Caco-2 (cell line): ENCODE results near the gene KDM4B. TPM values are rescaled to one million over a fixed set of nuclear protein-coding genes. Genes with fewer than 3 reads are reported as not detected.
"Not testable (repeated sequence)": the region's sequence is repeated elsewhere in the genome, so short reads cannot be mapped to it uniquely, and the experiment has no call there.

Source experiments
- BruUV-seq: library from RNA; stranded (reverse); fragments of 400-500 nt; replicated peaks from 2 replicates; lab custom pipeline; 2021; lab: Mats Ljungman, UMichigan
- CTCF ChIA-PET: fragments of 300-600 bp; sonication (Branson Sonifier 250); formaldehyde crosslinking; loops from one replicate; lab custom pipeline; 2022; ENCODE audit warnings: antibody characterized with exemption; lab: Charles Lee
- POLR2A ChIA-PET: fragments of 300-600 bp; sonication (Branson Sonifier 250); formaldehyde crosslinking; loops from one replicate; lab custom pipeline; 2022; ENCODE audit warnings: antibody characterized with exemption; lab: Charles Lee
- DNase-seq, 2 experiments: peaks; one replicate each; pipeline versions ENCODE4 v3.0.0 to v3.0.0-alpha.2; 2020 to 2022
- H3K27me3 ChIP-seq: replicated peaks from 2 replicates; pipeline ENCODE4 v1.6.0; 2011; ENCODE audit warnings: low read length; ENCODE audit not compliant: control insufficient read depth, insufficient read depth
- H3K36me3 ChIP-seq: 2 replicates; pipeline ENCODE4 v1.5.1; 2011; ENCODE audit warnings: low read length; ENCODE audit not compliant: control insufficient read depth, insufficient read depth
- H3K4me1 ChIP-seq: fragments of 250-450 bp; sonication (Bioruptor Pico); 2 replicates; pipeline ENCODE4 v1.5.1; 2020; ENCODE audit warnings: mild to moderate bottlenecking
- H3K4me3 ChIP-seq: 2 replicates; pipeline ENCODE4 v1.5.1; 2011; ENCODE audit warnings: low read depth, mild to moderate bottlenecking, control low read depth, low read length
- H3K9me3 ChIP-seq: fragments of 250-450 bp; sonication (Bioruptor Pico); 2 replicates; pipeline ENCODE4 v1.5.1; 2020; ENCODE audit warnings: mild to moderate bottlenecking, moderate library complexity
- H3K27ac Mint-ChIP-seq: one replicate; pipeline ENCODE4 v1.8.0; 2022; ENCODE audit warnings: mixed read lengths; ENCODE audit not compliant: unreplicated experiment
- H3K27me3 Mint-ChIP-seq: one replicate; pipeline ENCODE4 v1.8.0; 2022; ENCODE audit warnings: mixed read lengths; ENCODE audit not compliant: insufficient read depth, unreplicated experiment
- H3K36me3 Mint-ChIP-seq: one replicate; pipeline ENCODE4 v1.8.0; 2022; ENCODE audit warnings: mild to moderate bottlenecking, mixed read lengths; ENCODE audit not compliant: insufficient read depth, unreplicated experiment
- H3K4me1 Mint-ChIP-seq: one replicate; pipeline ENCODE4 v1.8.0; 2022; ENCODE audit warnings: low read depth, mixed read lengths; ENCODE audit not compliant: unreplicated experiment
- H3K4me3 Mint-ChIP-seq: one replicate; pipeline ENCODE4 v1.8.0; 2022; ENCODE audit warnings: mild to moderate bottlenecking, moderate library complexity, mixed read lengths; ENCODE audit not compliant: unreplicated experiment
- H3K9me3 Mint-ChIP-seq: one replicate; pipeline ENCODE4 v1.8.0; 2022; ENCODE audit warnings: mixed read lengths; ENCODE audit not compliant: unreplicated experiment
- intact Hi-C: fragments of 100-400 bp; cut with micrococcal nuclease; formaldehyde crosslinking; loops from one replicate; pipeline ENCODE4 v1.10.0; 2022; ENCODE audit not compliant: unreplicated experiment
- total RNA-seq: library from RNA; stranded (reverse); gene quantifications from 2 replicates; pipeline ENCODE4 v1.2.3, GENCODE V29; 2022
- TF ChIP-seq, protein P1 (sequence below), 2 experiments: fragments of 200-600 bp in 1 of 2; IDR thresholded peaks; 1 replicate in 1 of 2; 2 replicates in 1 of 2; pipeline versions ENCODE4 v1.5.1 to v1.8.0; 2011 to 2022; ENCODE audit warnings: antibody characterized with exemption in 1 of 2, control low read depth in 1 of 2, inconsistent platforms in 1 of 2, low read depth in 1 of 2, low read length in 1 of 2, mild to moderate bottlenecking in 1 of 2, moderate library complexity in 1 of 2; ENCODE audit not compliant: insufficient read depth in 1 of 2, severe bottlenecking in 1 of 2, unreplicated experiment in 1 of 2

Gene KDM4B
- total RNA-seq, 1 experiment from 2014 or later, result 27.4 TPM

DNA sequence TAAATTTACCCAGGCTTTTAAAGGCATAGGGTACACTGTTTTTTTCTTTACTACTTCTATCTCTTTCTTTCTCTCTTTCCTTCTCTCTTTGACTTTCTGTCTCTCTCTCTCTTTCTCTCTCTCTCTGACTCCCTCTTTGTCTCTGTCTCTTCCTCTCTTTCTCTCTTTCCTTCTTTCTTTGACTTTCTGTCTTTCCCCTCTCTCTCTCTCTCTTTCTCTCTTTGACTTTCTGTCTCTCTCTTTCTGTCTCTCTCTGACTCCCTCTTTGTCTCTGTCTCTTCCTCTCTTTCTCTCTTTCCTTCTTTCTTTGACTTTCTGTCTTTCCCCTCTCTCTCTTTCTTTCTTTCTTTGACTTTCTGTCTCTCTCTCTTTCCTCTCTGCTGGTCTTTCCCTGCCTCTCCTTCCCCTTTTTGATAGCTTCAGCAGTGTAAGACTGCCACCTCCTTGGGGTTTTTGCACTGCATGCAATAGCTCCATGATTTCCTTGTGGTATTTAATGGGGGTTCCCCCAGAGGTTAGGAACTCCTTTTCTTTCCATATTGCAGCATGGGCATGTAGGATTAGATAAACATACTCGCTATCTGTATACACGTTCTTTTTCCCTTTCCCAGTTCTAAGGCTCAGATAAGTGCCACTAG, 191.4 kb downstream of the KDM4B start:
- H3K27me3 Mint-ChIP-seq, intact Hi-C loops, CTCF ChIA-PET, H3K9me3 ChIP-seq, POLR2A ChIA-PET, BruUV-seq, H3K4me3 Mint-ChIP-seq, H3K36me3 Mint-ChIP-seq, H3K4me3 ChIP-seq, H3K4me1 Mint-ChIP-seq, H3K36me3 ChIP-seq, H3K4me1 ChIP-seq, H3K27me3 ChIP-seq, H3K27ac Mint-ChIP-seq, DNase-seq: not testable (repeated sequence)
- peaks cover 11% of the 10 kb centered on the region for H3K9me3 Mint-ChIP-seq

DNA sequence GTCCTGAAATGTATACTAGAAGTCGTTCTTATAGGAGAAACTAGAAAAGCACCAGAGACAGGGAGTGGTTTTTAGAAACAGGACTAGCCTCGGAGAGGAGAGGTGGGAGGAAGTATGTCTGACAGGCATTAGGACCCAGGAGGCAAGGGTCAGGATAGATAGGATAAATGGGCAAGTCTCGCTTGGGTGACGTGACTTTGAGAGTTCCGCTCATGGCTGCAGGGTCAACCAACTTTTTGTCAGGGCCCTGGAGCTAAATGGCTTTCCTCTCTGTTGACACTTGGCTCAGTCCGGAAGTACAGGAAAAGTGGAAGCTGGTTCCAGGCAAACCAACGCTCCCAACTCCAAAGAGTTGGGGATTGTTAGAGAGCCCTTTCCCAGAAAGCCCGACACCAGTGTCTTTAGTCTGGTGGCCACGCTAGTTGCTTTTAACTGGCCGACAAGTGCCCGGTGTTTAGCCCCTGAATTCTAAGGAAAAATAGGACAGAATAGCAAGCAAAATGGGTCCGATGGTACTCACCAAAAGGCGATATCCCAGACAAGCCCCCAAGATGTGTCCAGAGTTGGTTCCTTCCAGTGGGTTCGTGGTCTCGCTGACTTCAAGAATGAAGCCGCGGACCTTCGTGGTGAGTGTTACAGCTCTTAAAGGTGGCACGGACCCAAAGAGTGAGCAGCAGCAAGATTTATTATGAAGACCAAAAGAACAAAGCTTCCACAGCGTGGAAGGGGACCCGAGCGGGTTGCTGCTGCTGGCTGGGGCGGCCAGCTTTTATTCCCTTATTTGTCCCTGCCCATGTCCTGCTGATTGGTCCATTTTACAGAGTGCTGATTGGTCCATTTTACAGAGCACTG, 196.2 kb downstream of the KDM4B start:
- H3K36me3 ChIP-seq, H3K4me1 ChIP-seq, H3K4me3 Mint-ChIP-seq, H3K4me1 Mint-ChIP-seq, H3K9me3 ChIP-seq, BruUV-seq, DNase-seq, intact Hi-C loops, H3K4me3 ChIP-seq, CTCF ChIA-PET, H3K27me3 Mint-ChIP-seq, H3K27me3 ChIP-seq, H3K27ac Mint-ChIP-seq, H3K36me3 Mint-ChIP-seq, POLR2A ChIA-PET: not testable (repeated sequence)
- H3K9me3 Mint-ChIP-seq, result peaks cover 13% of the 10 kb centered on the region

DNA sequence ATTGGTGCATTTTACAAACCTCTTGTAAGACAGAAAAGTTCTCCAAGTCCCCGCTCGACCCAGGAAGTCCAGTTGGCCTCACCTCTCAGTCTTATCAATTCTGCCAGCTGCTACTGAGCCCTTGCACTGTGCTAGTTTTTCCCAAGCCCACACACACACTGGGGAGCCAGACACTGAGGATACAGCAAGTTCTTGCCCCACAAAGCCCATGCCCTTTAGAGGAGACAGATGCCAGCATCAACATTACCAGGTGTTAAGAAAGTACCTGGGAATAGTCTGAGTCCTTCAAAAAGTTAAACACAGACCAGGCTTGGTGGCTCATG, 196.7 kb downstream of the KDM4B start:
- H3K4me3 Mint-ChIP-seq, result no peak overlapping the region
- POLR2A ChIA-PET, result no interaction called here
- CTCF ChIA-PET, result no interaction called here
- H3K9me3 ChIP-seq, result no peaks in the 10 kb centered on the region
- no peak overlapping the region for H3K27ac Mint-ChIP-seq
- peaks cover 9% of the 10 kb centered on the region for H3K4me1 Mint-ChIP-seq
- no peaks in the 10 kb centered on the region for H3K4me1 ChIP-seq
- intact Hi-C loops, result no loop called here
- no peak overlapping the region for H3K4me3 ChIP-seq
- no peak for DNase-seq
- no peaks in the 10 kb centered on the region for H3K36me3 ChIP-seq
- no TSS peak for BruUV-seq
- TF ChIP-seq, protein P1, sequence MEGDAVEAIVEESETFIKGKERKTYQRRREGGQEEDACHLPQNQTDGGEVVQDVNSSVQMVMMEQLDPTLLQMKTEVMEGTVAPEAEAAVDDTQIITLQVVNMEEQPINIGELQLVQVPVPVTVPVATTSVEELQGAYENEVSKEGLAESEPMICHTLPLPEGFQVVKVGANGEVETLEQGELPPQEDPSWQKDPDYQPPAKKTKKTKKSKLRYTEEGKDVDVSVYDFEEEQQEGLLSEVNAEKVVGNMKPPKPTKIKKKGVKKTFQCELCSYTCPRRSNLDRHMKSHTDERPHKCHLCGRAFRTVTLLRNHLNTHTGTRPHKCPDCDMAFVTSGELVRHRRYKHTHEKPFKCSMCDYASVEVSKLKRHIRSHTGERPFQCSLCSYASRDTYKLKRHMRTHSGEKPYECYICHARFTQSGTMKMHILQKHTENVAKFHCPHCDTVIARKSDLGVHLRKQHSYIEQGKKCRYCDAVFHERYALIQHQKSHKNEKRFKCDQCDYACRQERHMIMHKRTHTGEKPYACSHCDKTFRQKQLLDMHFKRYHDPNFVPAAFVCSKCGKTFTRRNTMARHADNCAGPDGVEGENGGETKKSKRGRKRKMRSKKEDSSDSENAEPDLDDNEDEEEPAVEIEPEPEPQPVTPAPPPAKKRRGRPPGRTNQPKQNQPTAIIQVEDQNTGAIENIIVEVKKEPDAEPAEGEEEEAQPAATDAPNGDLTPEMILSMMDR (IDR thresholded peaks at IDR 0.05; ENCODE audit: insufficient read depth in 1 of 2, low read depth in 1 of 2, low read length in 1 of 2, severe bottlenecking in 1 of 2, unreplicated experiment in 1 of 2), result no peak
- H3K9me3 Mint-ChIP-seq, result peaks cover 12% of the 10 kb centered on the region
- H3K36me3 Mint-ChIP-seq, result no peaks in the 10 kb centered on the region
- no peaks in the 10 kb centered on the region for H3K27me3 ChIP-seq
- H3K27me3 Mint-ChIP-seq, result no peaks in the 10 kb centered on the region

GRCh38 chr19:5166262-5166661, 197.3 kb downstream of the KDM4B start:
- Histone ChIP-seq H3K4me3 (no peak overlapping the region), H3K4me1 (peaks cover 2% of the 10 kb centered on the region), H3K9me3 (no peaks in the 10 kb centered on the region), H3K27me3 (no peaks in the 10 kb centered on the region), H3K36me3 (no peaks in the 10 kb centered on the region)
- intact Hi-C loops, result no loop called here
- no TSS peak for BruUV-seq
- ChIA-PET POLR2A (no interaction called here), CTCF (no interaction called here)
- TF ChIP-seq, protein P1 (IDR thresholded peaks at IDR 0.05; ENCODE audit: insufficient read depth in 1 of 2, low read depth in 1 of 2, low read length in 1 of 2, severe bottlenecking in 1 of 2, unreplicated experiment in 1 of 2), result no peak
- Mint-ChIP-seq H3K9me3 (peaks cover 12% of the 10 kb centered on the region), H3K27ac (no peak overlapping the region), H3K4me3 (no peak overlapping the region), H3K36me3 (no peaks in the 10 kb centered on the region), H3K27me3 (no peaks in the 10 kb centered on the region), H3K4me1 (peaks cover 9% of the 10 kb centered on the region)
- DNase-seq, result no peak
